GM12874 (cell line): ENCODE data around the gene FKBP1B.

ENCODE experiments used
- TF ChIP-seq, protein P1 (sequence below): IDR thresholded peaks from 2 replicates; pipeline ENCODE4 v1.5.1; 2011; ENCODE audit warnings: low read depth, mild to moderate bottlenecking, control low read depth, low read length, moderate library complexity; ENCODE audit not compliant: insufficient read depth

Gene FKBP1B

GRCh38 chr2:24018241-24018640 is 31.3 kb upstream of the FKBP1B start:
- TF ChIP-seq, protein P1, sequence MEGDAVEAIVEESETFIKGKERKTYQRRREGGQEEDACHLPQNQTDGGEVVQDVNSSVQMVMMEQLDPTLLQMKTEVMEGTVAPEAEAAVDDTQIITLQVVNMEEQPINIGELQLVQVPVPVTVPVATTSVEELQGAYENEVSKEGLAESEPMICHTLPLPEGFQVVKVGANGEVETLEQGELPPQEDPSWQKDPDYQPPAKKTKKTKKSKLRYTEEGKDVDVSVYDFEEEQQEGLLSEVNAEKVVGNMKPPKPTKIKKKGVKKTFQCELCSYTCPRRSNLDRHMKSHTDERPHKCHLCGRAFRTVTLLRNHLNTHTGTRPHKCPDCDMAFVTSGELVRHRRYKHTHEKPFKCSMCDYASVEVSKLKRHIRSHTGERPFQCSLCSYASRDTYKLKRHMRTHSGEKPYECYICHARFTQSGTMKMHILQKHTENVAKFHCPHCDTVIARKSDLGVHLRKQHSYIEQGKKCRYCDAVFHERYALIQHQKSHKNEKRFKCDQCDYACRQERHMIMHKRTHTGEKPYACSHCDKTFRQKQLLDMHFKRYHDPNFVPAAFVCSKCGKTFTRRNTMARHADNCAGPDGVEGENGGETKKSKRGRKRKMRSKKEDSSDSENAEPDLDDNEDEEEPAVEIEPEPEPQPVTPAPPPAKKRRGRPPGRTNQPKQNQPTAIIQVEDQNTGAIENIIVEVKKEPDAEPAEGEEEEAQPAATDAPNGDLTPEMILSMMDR = no peak

DNA sequence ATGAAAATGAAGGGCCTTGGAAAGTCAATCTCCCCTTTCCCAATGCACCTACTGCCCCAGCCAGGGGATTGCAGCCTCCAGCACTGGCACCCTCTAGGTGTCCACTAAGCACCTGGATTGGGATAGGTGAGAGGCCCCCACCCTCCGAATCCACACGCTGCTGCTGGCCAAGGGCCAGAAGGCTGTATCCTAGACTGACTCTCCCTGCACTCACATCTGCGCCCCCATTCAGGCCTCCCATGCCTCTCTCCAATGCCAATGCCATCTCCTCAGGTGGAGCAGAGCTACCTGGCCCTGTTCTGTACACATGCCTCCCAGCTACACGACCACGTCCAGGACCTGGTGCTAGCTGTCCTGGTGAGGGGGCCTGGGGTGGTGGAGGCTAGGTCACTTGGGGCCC is 29.8 kb upstream of the FKBP1B start:
- TF ChIP-seq, protein P1 = no peak

GRCh38 chr2:24020244-24020643 is 29.3 kb upstream of the FKBP1B start:
- TF ChIP-seq, protein P1 = no peak

DNA sequence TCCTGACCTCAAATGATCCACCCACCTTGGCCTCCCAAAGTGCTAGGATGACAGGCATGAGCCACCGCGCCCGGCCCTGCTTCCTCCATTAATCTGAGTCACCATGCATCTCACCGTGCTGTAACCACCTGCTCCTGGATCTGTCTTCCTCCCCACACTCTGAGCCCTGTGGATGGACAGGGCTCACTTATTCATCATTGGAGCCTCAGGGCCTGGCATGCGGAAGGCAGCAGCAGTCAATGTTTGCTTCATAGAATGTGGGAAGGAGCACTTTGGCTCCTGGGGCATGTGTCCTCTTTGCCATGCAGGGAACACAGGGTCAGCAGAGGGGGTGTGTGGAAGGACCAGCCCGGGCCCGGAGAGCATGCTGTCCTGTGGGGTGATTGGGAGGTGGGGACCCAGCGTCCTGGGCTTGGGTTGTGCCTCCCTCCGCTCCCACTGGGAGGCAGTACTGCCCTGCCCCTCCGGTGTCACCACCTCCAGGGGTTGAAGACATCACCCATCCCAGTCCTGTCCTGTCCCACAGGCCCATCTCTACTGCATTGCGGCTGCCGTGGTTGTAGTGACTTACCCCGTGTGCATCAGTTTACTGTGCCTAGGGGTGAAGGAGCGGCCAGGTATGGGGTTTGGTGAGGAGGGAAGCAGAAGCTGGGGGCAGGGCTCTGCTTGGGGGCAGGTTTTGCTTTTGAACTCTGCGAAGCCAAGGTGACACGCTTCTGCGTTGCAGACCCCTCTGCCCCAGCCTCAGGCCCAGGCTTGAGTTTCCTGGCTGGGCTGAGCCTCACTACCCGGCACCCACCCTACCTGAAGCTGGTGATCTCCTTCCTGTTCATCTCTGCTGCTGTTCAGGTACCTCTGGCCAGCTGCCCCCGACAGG is 28.2 kb upstream of the FKBP1B start:
- TF ChIP-seq, protein P1 = peak; percentile 45

GRCh38 chr2:24022324-24022974 is 27.1 kb upstream of the FKBP1B start:
- TF ChIP-seq, protein P1 = no peak

DNA sequence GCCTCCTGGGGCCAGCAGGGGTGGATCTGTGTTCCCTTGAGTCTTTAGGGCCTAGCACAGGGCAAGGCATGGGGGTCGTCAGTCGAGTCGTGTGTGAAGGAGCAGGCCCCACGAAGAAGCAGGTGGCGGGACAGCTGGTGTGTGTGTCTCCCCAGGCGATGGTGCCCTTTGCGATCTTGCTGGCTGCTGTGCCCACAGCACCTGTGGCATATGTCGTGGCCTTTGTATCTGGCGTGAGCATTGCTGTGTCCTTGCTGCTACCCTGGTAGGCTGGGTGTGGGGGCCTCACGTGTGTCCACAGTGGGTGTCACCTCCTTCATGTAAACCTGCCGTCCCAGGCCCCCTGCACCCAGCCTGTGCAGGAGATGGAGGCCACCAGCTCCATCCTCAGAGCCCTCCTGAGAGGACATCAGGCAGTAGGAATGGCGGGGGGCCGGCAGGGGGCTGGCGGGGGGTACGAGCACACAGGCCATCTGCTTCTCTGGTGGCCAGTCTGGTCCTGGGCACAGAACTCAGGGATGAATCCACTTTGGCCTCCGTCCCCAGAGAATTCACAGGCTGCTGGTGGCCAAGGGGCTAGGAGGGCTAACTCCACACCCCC is 26.5 kb upstream of the FKBP1B start:
- TF ChIP-seq, protein P1 = no peak

- TF ChIP-seq, protein P1 = no peak
Measured at GRCh38 chr2:24024018-24024417, 25.5 kb upstream of the FKBP1B start.
